ENCODE data around the gene ZNF479.
"Not testable (repeated sequence)": the region's sequence is repeated elsewhere in the genome, so short reads cannot be mapped to it uniquely, and the experiment has no call there.

The ZNF479 gene

DNA sequence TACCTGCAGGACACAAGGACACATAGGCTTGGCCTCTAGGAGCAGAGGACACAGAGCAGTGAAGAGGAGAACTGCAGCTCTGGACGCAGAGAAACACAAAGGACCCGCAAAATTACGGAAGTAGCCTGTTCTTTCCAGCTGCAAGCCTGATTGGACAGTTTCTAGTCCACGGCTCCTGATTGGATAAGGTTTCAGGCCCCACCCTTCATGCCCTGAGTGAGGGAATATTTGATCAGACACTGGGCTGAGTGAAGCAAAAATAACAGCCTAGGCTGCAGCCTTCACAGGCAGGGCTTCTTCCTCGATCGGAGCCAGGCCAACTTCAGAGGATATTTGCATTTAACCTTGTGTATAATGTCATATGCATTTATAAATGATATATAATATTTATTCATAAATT, at the start of gene ZNF479:
ZNF479 (minus strand) TSS at position 101 of the 400 bp plus-strand sequence. CDS start 112 bp downstream, outside the sequence.
- DNase-seq (ENCODE audit: low read depth in 3 of 3) = not testable (repeated sequence)

GRCh38 chr7:57182031-57182430, 49.8 kb upstream of the ZNF479 start:
- DNase-seq (ENCODE audit: low read depth in 3 of 3) = no peak

- DNase-seq (ENCODE audit: low read depth in 3 of 3) = no peak
Measured at GRCh38 chr7:57181281-57181680, 49.0 kb upstream of the ZNF479 start.

- no peak for DNase-seq (ENCODE audit: low read depth in 3 of 3)
Measured at GRCh38 chr7:57179776-57180415, 47.7 kb upstream of the ZNF479 start.

- no peak for DNase-seq (ENCODE audit: low read depth in 3 of 3)
Measured at GRCh38 chr7:57178768-57179139, 46.5 kb upstream of the ZNF479 start.

DNA sequence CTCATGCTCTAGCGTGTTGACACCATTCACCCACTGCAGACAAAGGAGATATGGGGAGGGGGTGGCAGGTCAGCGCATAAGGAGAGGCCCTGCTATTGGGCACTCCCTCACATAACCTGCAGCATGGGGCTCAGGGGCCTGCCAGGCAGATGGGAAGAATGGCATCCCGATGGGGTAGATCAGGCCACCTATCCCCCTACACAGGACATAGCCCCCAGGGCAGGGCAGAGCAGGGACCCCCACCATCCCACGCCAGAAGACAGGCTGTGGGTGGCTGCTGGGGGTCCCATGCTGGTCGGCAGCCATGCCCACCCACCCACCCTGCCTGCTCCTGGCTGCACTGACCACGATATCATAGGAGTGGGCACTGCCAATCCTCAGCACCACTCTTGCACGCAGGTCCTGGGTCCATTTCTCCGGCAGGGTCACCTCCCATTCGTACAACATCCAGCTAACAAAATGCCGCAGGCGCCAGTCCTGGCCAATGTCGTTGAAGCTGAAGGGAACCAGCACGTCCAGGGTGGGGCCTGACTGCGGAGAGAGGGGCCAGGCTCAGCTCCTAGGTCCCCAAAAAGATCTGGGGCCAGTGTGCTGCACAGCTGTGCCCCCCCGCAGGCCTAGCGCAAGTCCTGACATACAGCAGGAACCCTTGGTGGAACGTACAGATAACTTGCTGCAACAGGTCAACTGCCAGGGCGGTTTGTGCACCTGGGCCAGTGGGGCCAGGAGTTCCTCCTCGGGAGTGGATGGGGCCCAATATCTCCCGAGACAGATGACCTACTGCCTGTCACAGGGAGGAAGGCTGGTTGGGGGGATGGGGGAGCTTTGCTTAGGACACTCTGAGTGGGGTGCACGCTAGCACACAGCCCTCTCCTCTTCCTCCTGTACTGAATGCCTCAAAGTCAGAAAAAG, 45.9 kb upstream of the ZNF479 start:
- DNase-seq (ENCODE audit: low read depth in 3 of 3) = no peak

GRCh38 chr7:57176928-57177635, 44.8 kb upstream of the ZNF479 start:
- DNase-seq (ENCODE audit: low read depth in 3 of 3) = no peak

DNA sequence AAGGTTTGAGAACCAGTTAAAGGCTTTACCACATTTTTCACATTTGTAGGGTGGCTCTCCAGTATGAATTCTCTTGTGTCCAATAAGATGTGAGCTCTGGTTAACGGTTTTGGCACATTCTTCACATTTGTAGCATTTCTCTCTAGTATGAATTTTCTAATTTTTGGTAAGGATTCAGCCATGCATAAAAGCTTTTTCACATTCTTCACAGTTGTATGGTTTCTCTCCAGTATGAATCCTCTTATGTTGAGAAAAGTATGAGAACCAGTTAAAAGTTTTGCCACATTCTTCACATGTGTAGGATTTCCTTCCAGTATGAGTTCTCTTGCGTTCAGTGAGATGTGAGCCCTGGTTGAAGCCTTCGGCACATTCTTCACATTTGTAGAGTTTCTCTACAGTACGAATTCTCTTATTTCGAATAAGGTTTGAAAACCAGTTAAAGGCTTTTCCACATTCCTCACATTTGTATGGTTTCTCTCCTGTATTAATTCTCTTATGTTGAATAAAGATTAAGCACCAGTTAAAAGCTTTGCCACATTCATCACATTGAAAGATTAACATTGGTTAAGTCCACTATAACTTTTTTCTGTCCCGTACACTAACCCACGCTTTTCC, 33.2 kb upstream of the ZNF479 start:
- DNase-seq (ENCODE audit: low read depth in 3 of 3) = no peak

DNA sequence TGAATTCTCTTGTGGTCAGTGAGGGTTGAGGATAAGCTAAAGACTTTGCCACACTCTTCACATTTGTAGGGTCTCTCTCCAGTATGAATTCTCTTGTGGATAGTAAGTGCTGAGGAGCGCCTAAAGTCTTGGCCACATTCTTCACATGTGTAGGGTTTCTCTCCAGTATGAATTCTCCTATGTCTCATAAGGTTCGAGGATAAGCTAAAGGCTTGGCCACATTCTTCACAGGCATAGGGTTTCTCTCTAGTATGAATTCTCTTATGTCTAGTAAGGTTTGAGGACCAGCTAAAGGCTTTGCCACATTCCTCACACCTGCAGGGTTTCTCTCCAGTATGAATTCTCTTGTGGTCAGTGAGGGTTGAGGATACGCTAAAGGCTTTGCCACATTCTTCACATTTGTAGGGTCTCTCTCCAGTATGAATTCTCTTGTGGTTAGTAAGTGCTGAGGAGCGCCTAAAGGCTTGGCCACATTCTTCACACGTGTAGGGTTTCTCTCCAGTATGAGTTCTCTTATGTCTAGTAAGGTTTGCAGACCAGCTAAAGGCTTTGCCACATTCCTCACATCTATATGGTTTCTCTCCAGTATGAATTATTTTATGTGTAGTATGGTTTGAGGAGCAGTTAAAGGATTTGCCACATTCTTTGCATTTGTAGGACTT, 12.0 kb downstream of the ZNF479 start:
- not testable (repeated sequence) for DNase-seq (ENCODE audit: low read depth in 3 of 3)
